KG1 (cell line): ENCODE measurements around the gene GJD4.

Experiments
- DNase-seq: peaks from one replicate; lab custom pipeline; 2025; lab: John Stamatoyannopoulos, UW

The GJD4 gene

GRCh38 chr10:35605191-35605590 lies at the start of gene GJD4:
TSS of gene GJD4 (plus strand) at chr10:35605341. CDS start at chr10:35605568, 227 bp downstream.
- DNase-seq = no peak

GRCh38 chr10:35555962-35556930 lies 48.9 kb upstream of the GJD4 start:
- no peak for DNase-seq

GRCh38 chr10:35558276-35558675 lies 46.9 kb upstream of the GJD4 start:
- no peak for DNase-seq

- DNase-seq = no peak
These were observed 45.7 kb upstream of the GJD4 start for GRCh38 chr10:35559416-35559815.

- DNase-seq = no peak
These were observed 43.4 kb upstream of the GJD4 start for GRCh38 chr10:35561715-35562114.

GRCh38 chr10:35562427-35562826 lies 42.7 kb upstream of the GJD4 start:
- no peak for DNase-seq

- DNase-seq = peak; percentile 15
These were observed 41.8 kb upstream of the GJD4 start for GRCh38 chr10:35563261-35563891.

- no peak for DNase-seq
These were observed 40.7 kb upstream of the GJD4 start for GRCh38 chr10:35564341-35564968.

- DNase-seq = no peak
These were observed 39.5 kb upstream of the GJD4 start for GRCh38 chr10:35565602-35566081.

- DNase-seq = no peak
These were observed 37.2 kb upstream of the GJD4 start for GRCh38 chr10:35567951-35568350.

GRCh38 chr10:35568483-35569015 lies 36.6 kb upstream of the GJD4 start:
- no peak for DNase-seq

GRCh38 chr10:35569111-35569707 lies 35.9 kb upstream of the GJD4 start:
- DNase-seq = no peak

- DNase-seq = no peak
These were observed 35.3 kb upstream of the GJD4 start for GRCh38 chr10:35569836-35570235.

GRCh38 chr10:35570397-35570796 lies 34.7 kb upstream of the GJD4 start:
- DNase-seq = no peak

GRCh38 chr10:35572583-35572982 lies 32.6 kb upstream of the GJD4 start:
- DNase-seq = no peak

- DNase-seq = no peak
These were observed 31.3 kb upstream of the GJD4 start for GRCh38 chr10:35573796-35574195.

GRCh38 chr10:35574924-35575352 lies 30.2 kb upstream of the GJD4 start:
- DNase-seq = no peak

- DNase-seq = no peak
These were observed 29.5 kb upstream of the GJD4 start for GRCh38 chr10:35575640-35576039.

- no peak for DNase-seq
These were observed 28.4 kb upstream of the GJD4 start for GRCh38 chr10:35576730-35577129.

GRCh38 chr10:35577926-35578617 lies 27.1 kb upstream of the GJD4 start:
- no peak for DNase-seq

GRCh38 chr10:35578618-35578956 lies 26.6 kb upstream of the GJD4 start:
- DNase-seq = no peak
